ENCODE data around the gene CHST7. TPM values are rescaled to one million over a fixed set of nuclear protein-coding genes. Genes with fewer than 3 reads are reported as not detected.

The CHST7 gene
- total and polyA plus RNA-seq, 3 donors from 2014 or later = 2.5 to 18.7 (median 9.4) TPM

GRCh38 chrX:46642145-46642544 is 68.6 kb downstream of the CHST7 start:
- peak; percentile 26 to 42 (median 42) for TF ChIP-seq CTCF (IDR thresholded peaks at IDR 0.05)
- TF ChIP-seq POLR2A (IDR thresholded peaks at IDR 0.05) = no peak
- DNase-seq = no peak

GRCh38 chrX:46643636-46644035 is 70.1 kb downstream of the CHST7 start:
- Histone ChIP-seq H3K9me3 (no peaks in the 10 kb centered on the region), H3K4me3 (no peak overlapping the region), H3K27ac (no peak overlapping the region), H3K36me3 (ENCODE audit: low read depth, missing control alignments) (no peaks in the 10 kb centered on the region), H3K27me3 (no peaks in the 10 kb centered on the region), H3K4me1 (no peaks in the 10 kb centered on the region)
- 81 to 100% methylated on average over 3 of the region's 3 CpGs for WGBS, 2 donors
- TF ChIP-seq POLR2A (IDR thresholded peaks at IDR 0.05) (no peak), CTCF (IDR thresholded peaks at IDR 0.05) (no peak)
- intact Hi-C loops (cut with DNase I; ENCODE audit: low total_unique reads) = no loop called here
- no peak for DNase-seq

More at GRCh38 chrX:46642145-46642544, 68.6 kb downstream of the CHST7 start:
- no peak overlapping the region for H3K4me3 ChIP-seq
- H3K27ac ChIP-seq = no peak overlapping the region
- intact Hi-C loops (cut with DNase I; ENCODE audit: low total_unique reads) = no loop called here
- H3K36me3 ChIP-seq (ENCODE audit: low read depth, missing control alignments) = no peaks in the 10 kb centered on the region
- no peaks in the 10 kb centered on the region for H3K9me3 ChIP-seq
- 37 to 45% methylated on average over 3 to 4 of the region's 4 CpGs for WGBS, 2 donors
- no peaks in the 10 kb centered on the region for H3K4me1 ChIP-seq
- no peaks in the 10 kb centered on the region for H3K27me3 ChIP-seq

- Histone ChIP-seq H3K27me3 (no peaks in the 10 kb centered on the region), H3K36me3 (ENCODE audit: low read depth, missing control alignments) (no peaks in the 10 kb centered on the region), H3K4me3 (no peak overlapping the region), H3K9me3 (no peaks in the 10 kb centered on the region), H3K4me1 (no peaks in the 10 kb centered on the region), H3K27ac (no peak overlapping the region)
- no peak for DNase-seq
- intact Hi-C loops (cut with DNase I; ENCODE audit: low total_unique reads) = no loop called here
- no peak for TF ChIP-seq CTCF (IDR thresholded peaks at IDR 0.05)
- TF ChIP-seq POLR2A (IDR thresholded peaks at IDR 0.05) = no peak
- 92 to 94% methylated on average over 4 of the region's 4 CpGs for WGBS, 2 donors
Observed at GRCh38 chrX:46645614-46646013, 72.0 kb downstream of the CHST7 start.

GRCh38 chrX:46647251-46647650 is 73.7 kb downstream of the CHST7 start:
- Histone ChIP-seq H3K27ac (no peak overlapping the region), H3K4me3 (no peak overlapping the region), H3K27me3 (no peaks in the 10 kb centered on the region), H3K9me3 (no peaks in the 10 kb centered on the region), H3K36me3 (ENCODE audit: low read depth, missing control alignments) (no peaks in the 10 kb centered on the region), H3K4me1 (no peaks in the 10 kb centered on the region)
- intact Hi-C loops (cut with DNase I; ENCODE audit: low total_unique reads) = no loop called here
- WGBS, 2 donors = 73 to 81% methylated on average over 3 to 4 of the region's 5 CpGs
- no peak for DNase-seq
- TF ChIP-seq POLR2A (IDR thresholded peaks at IDR 0.05) (no peak), CTCF (IDR thresholded peaks at IDR 0.05) (no peak)

Small RNA genes within 50 kb of the gene (small RNA-seq; reads per million reads assigned to genes)
- gene RF00017 = 0 reads per million in 2 donors

Other genes with a start within 250 kb of the CHST7 start
- gene ZNF674, start 28.3 kb upstream of the CHST7 start, total RNA-seq = 1 to 10 TPM; 6.3 to 8.2 TPM
- 2.4 TPM for gene ZNF674, start 28.3 kb upstream of the CHST7 start, polyA plus RNA-seq (ENCODE audit: insufficient read depth, low read depth, low replicate concordance)
- gene SLC9A7, start 185.4 kb downstream of the CHST7 start, total RNA-seq = 1 to 10 TPM; 7.4 to 8.1 TPM
- gene SLC9A7, start 185.4 kb downstream of the CHST7 start, polyA plus RNA-seq (ENCODE audit: insufficient read depth, low read depth, low replicate concordance) = 2.6 TPM